Activated effector memory CD4-positive, alpha-beta T cell treated with Interleukin-2 at 50 U/mL for 16 hours (primary cell): Measurements from ENCODE around the gene LRRC27.
"Not testable (repeated sequence)": the region's sequence is repeated elsewhere in the genome, so short reads cannot be mapped to it uniquely, and the experiment has no call there.

Experiments used
- DNase-seq: peaks from one replicate; pipeline ENCODE4 v3.0.0-alpha.2; 2020

Gene LRRC27

GRCh38 chr10:132316133-132316532 is 15.9 kb upstream of the LRRC27 start:
- DNase-seq: no peak

DNA sequence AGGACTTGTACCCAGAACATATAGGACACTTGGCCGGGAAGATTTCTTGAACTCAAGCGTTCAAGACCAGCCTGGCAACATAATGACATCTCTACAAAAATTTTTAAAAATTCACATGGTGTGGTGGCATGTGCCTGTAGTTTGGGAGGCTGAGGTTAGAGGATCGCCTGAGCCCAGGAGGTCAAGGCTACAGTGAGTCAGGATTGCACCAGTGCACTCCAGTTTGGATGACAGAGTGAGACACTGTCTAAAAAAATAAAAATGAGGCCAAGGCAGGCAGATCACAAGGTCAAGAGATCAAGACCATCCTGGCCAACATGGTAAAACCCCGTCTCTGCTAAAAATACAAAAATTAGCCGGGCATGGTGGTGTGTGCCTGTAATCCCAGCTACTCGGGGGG is 14.5 kb upstream of the LRRC27 start:
- not testable (repeated sequence) for DNase-seq

DNA sequence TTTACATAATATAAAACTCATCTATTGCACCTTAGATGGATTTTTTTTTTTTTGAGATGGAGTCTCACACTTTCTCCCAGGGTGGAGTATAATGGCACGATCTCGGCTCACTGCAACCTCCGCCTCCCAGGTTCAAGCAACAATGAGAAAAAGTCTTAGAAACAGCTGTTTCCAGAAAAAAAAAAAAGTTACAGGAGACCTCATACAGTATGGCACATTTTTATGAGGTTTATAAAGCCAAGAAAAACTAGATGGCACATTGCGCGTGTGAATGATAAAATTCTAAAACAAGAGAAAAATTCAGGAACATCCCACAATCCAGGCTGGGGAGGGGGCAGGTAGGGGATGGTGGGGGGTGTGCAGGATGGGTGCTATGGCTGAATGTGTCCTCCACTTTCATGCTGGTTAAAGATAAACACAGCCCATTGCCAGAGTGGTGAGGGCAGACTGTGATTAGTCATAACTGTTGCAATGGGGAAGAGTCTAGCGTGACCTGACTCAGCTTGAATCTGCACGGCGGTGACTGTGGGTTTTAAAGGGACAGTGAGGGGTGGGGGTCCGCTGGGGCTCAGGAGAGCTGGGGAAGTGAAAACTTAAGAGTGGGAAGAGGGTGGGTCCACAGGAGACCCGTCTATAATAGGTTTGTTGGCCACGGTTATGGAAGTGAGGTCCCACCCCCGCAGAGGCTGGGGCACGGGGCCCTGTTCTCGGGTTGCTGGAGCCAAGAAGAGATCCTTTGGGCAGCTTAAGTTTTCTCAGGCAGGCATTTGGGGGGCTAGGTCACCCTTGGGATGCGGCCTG is 11.9 kb upstream of the LRRC27 start:
- no peak for DNase-seq

GRCh38 chr10:132320654-132321469 is 11.1 kb upstream of the LRRC27 start:
- DNase-seq: no peak

DNA sequence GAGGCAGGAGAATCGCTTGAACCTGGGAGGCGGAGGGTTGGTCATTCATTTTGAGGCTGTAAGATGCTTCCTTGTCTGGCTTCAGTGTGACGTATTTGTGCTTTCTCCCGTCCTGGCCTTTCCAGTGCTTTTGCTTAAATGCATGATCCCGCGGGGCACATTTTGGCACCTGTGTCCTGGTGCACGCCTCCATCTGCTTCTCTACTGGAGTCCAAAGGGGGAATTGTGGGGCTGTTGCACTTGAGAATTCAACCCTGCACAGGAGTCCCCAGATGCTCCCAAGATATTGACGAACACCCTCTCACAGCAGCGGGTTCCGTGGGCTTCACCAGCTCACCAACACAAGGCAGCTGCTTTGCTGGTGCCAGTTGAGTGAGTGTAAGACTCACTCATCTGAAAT is 10.3 kb upstream of the LRRC27 start:
- DNase-seq: no peak

GRCh38 chr10:132322586-132323048 is 9.4 kb upstream of the LRRC27 start:
- DNase-seq: no peak

DNA sequence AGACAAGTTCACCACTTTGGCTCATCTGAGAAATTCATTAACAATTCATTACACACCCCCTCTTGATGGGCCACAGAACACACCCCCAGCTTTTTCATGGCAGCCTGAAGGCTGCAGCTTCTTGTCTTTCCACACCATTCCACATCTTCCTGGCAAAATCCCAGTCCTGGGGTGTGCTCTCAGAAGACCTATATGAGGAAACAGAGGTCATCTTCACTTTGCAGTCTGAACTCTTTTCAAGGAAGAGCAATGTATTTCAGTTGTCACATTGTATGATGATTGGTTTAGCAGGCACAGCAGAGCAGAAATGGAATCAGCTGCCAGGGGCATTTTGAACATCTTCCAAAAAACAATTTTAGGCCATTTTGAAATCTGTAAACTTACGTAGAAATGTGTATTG is 7.8 kb upstream of the LRRC27 start:
- no peak for DNase-seq

DNA sequence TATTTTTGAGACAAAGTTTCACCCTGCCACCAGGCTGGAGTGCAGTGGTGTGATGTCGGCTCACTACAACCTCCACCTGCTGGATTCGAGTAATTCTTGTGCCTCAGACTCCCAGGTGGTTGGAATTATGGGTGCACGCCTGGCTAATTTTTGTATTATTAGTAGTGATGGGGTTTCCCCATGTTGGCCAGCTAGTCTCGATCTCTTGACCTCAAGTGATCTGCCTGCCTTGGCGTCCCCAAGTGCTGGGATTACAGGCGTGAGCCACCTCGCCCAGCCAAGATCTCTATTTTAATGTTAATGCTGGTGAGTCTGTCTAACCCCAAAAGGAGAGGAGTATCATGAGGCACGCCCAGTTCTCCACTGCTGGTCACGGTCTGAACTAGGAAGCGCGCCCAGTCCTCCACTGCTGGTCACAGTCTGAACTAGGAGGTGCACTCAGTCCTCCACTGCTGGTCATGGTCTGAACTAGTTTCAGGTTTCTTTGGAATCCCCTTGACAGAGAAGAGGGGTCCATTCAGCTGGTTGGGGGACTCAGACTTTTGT is 5.6 kb upstream of the LRRC27 start:
- no peak for DNase-seq

GRCh38 chr10:132326925-132327324 is 5.1 kb upstream of the LRRC27 start:
- DNase-seq: no peak

- DNase-seq: no peak
Observed at GRCh38 chr10:132328106-132328505, 3.9 kb upstream of the LRRC27 start.

DNA sequence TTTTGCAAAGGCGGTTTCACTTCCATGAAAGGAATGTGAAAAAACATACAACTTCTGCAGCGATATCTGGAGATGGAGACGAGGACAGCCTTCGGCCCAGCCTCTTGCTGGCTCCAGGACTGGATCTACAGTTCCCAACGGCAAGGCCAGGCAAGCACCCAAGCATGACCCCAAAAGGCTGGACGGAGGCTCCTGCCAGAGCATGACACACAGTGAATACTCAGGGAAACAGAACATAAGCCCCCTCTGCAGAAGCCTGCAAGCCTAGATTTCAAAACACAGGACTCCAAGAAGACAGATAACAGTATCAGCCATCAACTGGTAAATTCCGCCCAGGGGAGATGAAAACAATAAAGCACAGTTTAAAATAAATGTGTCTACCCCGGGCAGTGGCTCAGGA is 3.3 kb upstream of the LRRC27 start:
- DNase-seq: no peak

DNA sequence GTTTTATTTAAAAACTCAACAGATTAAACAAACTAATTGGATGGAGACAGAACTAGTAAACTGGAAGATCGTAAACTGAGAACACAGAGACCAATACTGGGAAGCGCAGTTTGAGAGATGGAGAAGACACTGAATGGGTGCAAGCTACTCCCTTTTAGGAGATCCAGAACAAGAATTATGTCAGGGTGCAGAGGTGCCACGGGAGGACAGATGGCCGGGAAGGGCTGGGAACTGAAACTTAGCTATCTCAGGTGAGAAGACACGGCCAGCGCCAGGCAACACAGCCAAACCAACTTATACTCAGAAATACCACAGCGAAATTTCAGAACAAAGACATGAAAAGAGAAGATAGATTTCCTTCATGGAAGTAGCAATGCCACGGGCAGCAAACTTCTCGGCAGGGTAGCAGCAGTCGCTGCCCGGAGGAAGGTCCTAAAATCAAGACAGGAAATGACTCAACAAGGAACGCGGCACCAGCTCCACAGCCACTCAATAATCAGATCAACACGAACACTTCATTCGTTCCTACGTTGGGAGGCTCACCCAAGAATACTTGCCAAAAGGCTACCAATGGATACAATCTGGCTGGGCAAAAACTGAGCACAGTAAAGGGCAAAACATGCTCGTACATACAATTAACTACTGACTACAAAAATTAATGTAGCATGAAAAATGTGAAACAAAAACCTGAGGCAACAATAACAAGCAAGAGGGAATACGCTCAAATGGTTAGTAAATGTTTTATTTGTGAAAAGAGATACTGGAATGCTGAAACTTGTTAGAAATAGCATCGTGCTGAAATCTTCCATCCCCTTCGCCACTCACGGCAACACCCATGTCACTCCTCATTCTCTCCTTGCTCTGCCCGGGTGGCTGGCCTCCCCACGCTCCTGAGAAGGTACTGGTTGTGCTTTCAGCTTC is 2.2 kb upstream of the LRRC27 start:
- DNase-seq: peak; percentile 18

DNA sequence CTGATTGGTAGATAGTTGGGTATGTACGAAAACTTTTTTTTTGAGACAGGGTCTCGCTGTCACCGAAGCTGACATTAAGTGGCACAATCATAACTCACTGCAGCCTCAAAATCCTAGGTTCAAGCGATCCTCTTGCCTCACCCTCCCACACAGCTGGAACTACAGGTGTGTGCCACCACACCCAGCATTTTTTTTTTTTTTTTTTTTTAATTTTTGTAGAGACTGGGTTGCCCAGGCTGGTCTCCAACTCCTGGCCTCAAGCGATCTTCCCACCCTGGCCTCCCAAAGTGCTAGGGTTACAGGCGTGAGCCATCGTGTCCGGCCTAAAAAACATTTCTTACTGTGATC is 1.5 kb upstream of the LRRC27 start:
- no peak for DNase-seq

DNA sequence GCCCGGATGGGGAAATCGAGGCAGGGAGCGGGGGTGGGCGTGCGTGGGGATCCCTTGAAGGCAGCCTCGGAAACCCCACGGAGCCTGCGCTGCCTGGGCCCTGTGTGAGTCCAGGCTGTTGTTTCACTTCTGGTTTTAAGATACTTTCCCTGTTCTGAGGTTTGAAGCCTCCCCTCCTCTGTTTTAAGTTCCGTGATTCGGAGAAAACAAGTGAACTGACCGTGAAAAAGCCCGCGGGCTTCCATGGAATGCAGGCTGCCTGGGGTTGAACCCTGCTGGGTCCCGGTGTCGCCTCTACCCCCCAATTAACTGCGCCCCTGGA is 401 bp downstream of the LRRC27 start:
- DNase-seq: no peak

GRCh38 chr10:132333386-132333785 is 1.4 kb downstream of the LRRC27 start:
- DNase-seq: no peak

- DNase-seq: no peak
Observed at GRCh38 chr10:132334631-132335188, 2.7 kb downstream of the LRRC27 start.

DNA sequence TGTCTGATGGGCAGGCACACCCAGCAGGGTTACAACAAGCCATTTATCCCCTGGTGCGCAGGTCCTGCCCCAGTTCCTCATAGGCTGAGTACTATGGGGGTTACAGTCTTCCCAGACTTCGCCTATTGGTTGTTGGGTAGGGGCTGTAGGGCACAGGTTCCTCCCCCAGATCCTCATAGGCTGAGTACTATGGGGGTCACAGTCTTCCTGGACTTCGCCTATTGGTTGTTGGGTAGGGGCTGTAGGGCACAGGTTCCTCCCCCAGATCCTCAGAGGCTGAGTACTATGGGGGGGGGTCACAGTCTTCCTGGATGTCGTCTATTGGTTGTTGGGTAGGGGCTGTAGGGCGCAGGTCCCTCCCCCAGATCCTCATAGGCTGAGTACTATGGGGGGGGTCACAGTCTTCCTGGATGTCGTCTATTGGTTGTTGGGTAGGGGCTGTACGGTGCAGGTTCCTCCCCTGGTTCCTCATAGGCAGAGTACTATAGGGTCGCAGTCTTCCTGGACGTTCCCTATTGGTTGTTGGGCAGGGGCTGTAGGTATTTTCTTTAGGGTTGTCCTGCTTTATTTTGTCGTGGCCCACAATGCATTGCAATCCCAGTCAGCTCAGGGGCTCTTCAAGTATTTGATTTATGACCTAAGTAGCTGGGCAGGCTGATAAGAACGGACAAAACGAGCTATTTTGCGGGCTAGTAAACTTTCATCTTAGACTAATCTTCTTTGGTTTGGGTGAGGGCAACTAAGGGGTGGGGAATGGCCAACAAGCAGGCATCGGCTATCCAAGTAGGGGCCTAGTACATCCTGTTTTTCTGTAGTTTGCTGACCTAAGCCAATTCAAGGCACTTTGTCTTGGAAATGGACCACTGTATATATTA is 3.4 kb downstream of the LRRC27 start:
- no peak for DNase-seq

DNA sequence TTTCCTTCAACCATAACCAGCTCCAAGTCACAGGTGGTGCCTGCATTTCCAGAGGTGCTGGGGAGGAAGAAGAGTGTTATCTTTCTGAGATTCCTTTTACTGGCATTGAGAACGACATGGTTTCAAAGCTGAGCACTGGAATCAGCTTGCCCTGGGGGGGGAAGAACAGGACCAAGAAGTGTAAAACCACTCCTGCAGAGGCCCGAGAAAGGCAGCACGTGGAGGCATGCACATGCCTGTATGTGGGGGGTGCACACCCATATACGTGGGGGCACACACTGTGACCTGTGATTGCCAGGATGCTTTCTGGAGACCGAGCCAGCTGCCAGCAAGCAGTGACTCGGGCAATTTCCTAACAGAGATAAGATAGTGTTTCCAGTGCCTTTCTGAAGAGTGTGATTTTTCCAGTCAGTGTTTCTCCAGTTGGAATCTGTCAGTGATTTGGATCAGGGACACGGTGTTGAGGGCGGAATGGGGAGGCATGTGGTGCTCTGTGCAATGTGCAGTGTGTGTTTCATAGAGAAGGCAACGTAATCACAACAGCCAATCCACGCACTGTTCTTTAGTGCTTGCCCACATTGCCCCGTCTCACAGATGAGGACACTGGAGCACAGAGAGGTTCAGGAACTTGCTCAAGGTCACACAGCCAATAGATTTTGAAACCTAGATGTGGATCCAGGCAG is 4.2 kb downstream of the LRRC27 start:
- DNase-seq: no peak

- no peak for DNase-seq
Observed at GRCh38 chr10:132336919-132337407, 5.0 kb downstream of the LRRC27 start.

DNA sequence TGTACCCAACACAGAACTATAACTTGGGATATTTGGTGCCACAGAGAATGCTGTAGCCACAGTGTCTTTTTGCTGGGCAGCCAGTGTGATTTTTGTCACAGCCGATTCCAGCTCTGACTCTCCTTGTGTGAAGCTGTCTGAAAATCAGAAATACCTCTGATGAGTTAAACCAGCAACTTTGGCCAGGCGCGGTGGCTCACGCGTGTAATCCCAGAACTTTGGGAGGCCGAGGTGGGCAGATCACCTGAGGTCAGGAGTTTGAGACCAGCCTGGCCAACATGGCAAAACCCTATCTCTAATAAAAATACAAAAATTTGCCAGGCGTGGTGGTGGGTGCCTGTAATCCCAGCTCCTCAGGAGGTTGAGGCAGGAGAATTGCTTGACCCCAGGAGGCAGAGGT is 5.9 kb downstream of the LRRC27 start:
- not testable (repeated sequence) for DNase-seq

DNA sequence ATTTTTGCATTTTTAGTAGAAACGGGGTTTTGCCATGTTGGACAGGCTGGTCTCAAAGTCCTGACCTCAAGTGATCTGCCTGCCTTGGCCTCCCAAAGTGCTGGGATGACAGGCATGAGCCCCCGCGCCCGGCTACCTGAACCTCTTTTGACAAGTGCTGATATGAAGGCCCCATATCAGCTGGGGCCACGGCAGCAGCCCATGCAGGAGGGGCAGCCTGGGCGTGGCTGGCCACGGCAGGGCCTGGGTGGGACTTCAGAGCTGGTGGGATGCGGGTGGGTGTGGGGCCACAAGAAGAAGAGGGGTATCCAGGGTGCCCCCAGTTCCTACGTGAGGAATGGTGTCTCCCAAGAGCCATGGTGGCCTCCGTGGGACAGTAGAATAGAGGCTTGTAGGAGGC is 6.9 kb downstream of the LRRC27 start:
- DNase-seq: no peak
